ENCODE results near the gene PDE4DIP.
"Not testable (repeated sequence)": the region's sequence is repeated elsewhere in the genome, so short reads cannot be mapped to it uniquely, and the experiment has no call there.

The PDE4DIP gene

DNA sequence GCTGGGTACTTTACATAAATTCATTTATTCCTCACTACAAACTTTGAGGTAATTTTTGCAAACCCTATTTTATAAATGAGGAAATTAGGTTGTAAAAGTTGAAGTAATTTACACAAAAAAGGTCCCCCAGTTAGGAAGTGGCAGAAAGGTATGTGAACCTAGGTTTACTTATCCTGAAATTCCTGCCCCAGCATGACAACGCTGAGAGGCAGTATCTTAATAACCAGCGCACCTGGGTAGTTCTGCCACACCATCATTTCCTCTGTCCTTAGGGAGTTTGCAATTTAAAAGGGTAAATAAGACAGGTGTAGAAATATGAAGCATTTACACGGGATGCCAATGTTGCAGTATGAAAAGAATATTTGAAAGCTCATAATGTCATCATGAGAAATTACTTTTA is 79.6 kb downstream of the PDE4DIP start:
- DNase-seq, result not testable (repeated sequence)

DNA sequence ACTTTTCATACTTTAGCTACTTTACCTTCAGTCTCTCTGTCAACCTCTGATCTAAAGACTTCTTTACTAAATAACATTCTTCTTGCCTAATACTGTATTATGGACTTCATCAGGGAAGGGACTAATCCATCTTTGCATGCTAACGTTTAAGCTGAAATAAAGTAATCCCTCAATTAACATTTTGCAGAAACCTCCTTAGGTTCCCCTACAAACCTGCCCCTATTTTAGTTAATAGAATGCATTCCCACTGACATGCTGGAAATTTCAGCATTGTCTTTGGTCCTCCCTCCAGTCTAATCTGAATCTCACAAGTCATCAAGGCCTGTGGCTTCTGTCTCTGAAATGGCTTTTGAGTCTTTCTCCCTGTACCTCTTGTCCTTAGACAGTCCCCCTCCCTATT is 83.4 kb downstream of the PDE4DIP start:
- DNase-seq, result not testable (repeated sequence)

DNA sequence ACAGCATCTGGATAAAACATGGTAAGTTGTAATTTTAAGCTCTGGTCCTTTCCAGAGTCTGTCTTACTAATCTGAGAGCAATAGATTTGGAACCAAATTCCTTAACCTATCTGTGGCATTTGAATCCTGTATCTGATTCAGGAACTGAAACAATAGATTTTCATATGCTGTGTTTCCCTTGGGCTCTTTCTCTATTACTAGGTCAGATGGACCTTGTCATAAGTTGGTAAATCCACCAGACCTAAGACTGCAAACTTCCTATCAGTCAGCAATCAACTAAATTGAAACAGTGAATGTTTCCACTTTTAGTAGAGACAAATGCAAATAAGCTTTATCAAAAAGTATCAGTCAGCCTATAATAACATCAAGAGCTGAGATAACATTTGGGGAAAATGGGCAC is 85.0 kb downstream of the PDE4DIP start:
- DNase-seq, result peak in 1 of 4 experiments; percentile 0

DNA sequence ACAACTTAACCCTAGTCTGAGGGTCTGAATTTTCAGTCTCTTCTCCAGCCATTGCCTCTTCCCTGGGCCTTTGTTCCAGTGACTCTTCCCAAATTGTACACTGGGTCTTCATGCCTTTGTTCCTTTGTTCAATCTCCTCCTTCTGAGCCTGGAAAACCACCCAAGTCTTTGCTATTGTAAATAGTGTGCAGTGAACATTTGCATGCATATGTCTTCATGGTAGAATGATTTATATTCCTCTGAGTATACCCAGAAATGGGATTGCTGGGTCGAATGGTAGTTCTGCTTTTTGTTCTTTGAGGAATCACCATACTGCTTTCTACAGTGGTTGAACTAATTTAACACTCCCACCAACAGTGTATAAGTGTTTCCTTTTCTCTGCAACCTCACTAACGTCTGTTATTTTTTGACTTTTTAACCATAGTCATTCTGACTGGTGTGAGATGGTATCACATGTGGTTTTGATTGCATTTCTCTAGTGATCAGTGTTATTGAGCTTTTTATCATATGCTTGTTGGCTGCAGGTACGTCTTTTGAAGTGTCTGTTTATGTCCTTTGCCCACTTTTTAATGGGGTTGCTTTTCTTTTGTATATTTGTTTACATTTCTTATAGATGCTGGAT is 91.3 kb downstream of the PDE4DIP start:
- DNase-seq, result not testable (repeated sequence)

DNA sequence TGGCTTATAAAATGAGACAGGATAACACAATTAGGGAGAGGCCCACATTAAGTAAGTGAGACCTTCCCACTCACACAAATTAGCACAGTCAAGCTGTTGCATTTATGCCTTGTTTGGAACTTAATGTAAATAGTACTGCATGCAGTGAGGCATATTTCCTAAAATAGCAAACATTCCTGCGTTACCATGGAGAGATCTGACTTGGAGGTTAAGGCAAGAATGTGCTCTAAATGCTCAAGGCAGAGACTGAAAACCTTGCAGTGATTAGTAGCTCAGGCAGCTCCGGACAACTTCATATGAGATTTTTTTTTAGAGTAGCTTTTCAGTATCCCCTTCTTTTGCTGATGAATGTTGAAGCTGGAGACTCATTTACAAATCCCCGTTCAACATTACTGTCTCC is 98.7 kb downstream of the PDE4DIP start:
- DNase-seq, result not testable (repeated sequence)

DNA sequence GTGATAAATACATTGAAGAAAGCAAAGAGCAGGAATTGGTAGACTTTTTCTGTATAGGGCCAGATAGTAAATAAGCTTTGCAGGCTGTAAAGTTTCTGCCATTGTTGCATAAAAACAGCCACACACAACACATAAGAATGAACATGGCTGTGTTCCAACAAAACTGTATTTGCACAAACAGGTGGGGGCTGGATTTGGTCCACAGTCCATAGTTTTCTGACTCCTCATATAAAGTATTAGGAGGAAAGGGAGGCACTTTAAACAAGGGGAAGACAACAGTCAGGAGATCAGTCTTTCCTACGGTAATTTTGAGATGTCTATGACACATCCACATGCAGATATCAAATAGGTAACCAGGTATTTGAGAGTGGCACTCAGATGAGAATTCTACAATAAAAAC is 100.9 kb downstream of the PDE4DIP start:
- DNase-seq, result not testable (repeated sequence)

DNA sequence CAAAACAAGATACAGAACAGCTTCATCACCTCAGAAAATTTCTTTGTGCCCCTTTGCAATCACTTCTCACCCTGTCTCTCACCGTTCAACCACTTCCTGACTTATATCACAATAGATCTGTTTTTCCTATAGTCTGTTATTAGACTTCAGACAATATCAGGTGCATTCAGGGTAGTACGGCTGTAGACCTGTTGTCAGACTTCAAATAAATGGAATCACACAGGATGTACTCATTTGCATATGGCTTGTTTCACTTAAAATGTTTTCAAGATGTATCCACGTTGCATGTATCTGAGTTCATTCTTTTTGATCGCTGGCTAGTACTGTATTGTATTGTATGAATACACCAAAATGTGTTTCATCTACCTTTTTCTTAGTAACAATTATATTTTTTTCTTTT is 104.5 kb downstream of the PDE4DIP start:
- not testable (repeated sequence) for DNase-seq

DNA sequence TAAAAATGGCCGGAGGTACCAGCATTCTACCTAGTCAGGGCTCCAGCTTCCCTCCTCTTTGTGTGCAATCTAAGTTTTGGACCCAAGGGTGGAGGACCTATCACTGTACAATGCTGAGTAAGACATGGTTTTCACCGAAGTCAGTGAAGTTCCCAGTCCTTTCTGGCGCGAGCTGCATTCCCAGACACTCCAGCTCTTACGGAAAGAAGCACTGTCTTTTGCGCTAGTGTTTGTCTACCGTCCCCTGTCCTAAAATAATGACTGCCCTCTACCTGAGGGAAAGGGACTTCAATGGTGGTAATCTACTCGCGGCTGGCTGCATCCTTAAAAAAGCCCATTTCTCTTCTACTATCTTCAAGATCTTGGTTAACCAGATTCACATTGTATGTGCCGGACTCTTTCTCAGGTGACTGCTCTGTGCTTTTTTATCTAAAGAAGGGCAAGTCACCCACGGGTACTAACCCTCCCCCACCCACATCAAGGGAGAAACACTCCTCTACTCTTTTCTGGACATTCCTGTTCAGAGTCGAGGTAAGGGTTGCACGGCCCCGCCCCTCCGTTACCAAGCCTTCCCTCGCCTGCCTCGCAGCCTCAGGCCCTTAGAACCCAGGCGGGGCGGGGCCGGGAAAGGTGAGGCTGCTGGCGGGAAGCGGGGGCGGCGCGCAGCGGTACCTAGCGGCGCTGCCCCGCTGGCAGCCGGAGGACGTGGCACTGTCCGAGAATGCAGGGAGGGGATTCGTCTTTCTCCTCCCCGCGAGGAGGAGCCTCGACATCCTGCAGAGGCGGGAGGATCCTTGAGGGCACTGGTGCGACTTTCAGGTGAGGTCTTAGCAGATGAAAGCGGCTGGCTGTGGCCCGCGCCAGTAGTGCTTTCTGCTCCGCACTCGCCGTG is 107.4 kb downstream of the PDE4DIP start:
- DNase-seq, result peak; percentile 60 to 81 (median 68)

DNA sequence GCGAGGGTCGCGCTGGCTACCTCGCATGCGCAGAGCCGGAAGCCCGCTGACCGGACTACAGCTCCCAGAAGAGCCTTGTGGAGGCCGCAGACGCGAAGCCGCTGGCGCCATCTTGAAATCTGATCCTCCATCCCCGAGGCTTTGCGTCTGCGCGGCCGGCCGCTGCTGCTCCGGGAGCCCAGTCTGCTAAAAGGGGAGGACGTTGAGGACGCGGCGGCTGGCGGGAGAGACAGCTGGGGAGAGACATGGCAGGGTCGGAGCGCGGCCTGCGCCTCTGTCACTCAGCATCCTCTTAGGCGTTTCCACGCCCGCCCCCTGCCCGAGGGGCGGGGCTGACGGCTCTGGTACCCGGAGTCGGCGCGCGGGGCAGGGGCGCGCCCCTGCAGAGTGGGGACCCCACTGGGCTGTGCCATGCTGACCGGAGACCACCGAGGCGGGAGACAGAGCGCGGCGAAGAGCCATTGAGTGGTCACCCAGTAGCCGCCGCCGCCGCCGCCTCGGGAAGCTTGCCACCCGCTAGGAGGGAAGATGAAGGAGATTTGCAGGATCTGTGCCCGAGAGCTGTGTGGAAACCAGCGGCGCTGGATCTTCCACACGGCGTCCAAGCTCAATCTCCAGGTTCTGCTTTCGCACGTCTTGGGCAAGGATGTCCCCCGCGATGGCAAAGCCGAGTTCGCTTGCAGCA is 108.2 kb downstream of the PDE4DIP start:
- DNase-seq, result not testable (repeated sequence)

DNA sequence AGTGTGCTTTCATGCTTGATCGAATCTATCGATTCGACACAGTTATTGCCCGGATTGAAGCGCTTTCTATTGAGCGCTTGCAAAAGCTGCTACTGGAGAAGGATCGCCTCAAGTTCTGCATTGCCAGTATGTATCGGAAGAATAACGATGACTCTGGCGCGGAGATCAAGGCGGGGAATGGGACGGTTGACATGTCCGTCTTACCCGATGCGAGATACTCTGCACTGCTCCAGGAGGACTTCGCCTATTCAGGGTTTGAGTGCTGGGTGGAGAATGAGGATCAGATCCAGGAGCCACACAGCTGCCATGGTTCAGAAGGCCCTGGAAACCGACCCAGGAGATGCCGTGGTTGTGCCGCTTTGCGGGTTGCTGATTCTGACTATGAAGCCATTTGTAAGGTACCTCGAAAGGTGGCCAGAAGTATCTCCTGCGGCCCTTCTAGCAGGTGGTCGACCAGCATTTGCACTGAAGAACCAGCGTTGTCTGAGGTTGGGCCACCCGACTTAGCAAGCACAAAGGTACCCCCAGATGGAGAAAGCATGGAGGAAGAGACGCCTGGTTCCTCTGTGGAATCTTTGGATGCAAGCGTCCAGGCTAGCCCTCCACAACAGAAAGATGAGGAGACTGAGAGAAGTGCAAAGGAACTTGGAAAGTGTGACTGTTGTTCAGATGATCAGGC is 108.8 kb downstream of the PDE4DIP start:
- peak; percentile 1 to 21 (median 8) for DNase-seq

DNA sequence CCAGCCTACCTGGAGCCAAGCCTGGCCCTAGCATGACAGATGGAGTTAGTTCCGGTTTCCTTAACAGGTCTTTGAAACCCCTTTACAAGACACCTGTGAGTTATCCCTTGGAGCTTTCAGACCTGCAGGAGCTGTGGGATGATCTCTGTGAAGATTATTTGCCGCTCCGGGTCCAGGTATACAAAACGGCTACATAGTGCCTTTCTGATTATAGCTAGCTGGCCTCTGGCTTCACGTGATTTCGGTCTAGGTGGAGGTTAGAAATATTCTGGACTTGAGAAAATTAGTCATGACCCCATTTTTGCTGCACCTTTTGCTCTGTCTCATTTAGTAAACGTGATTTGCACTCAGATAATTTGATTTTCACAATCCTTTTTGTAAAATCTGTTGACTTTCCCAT is 109.5 kb downstream of the PDE4DIP start:
- not testable (repeated sequence) for DNase-seq

DNA sequence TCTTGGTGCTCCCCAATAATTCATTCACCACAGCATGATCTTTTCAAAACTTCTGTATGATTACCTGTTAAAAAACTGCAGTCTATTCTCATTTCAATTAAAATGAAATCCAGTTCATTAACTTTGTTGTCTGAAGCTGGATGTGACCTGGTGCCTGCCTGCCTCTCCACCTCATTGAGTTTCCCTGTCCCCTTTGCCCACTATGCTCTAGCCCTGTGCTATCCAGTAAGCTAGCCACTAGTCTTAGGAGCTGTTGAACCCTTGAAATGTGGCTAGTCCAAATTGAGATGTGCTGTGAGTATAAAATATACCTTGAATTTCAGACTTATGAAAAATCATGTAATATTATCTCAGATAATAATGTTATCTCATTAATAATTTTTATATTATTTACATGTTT is 114.1 kb downstream of the PDE4DIP start:
- not testable (repeated sequence) for DNase-seq

DNA sequence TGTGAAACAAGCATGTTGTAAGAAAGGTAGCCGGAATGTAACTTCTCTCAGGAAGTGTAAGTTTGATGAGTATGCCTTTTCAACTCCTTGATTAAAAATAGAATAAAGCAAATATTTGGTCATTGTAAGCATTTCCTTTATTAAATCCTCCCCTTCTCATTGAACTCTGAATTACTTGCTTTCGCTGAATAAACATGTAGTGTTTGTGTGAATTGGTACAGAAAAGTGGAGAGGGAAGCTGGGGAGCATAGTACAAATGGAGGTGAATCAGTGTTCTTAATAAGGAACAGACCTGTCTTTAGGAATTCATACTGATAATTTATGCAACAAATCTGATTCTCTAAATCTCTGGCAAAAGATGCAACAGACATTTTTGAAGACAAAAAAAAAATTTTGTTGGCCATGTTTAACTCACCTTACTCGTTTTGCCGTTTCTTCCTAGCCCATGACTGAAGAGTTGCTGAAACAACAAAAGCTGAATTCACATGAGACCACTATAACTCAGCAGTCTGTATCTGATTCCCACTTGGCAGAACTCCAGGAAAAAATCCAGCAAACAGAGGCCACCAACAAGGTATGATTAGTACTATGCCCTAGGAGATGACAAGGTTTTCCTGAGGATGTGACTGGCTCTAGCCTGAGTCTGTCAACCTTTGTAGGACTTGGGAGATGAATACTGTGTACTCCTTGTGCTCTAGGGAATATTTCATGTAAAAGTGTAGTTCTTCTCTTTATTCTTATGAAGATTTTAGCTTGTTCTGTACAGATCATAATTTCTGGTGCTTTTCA is 116.2 kb downstream of the PDE4DIP start:
- DNase-seq, result not testable (repeated sequence)

DNA sequence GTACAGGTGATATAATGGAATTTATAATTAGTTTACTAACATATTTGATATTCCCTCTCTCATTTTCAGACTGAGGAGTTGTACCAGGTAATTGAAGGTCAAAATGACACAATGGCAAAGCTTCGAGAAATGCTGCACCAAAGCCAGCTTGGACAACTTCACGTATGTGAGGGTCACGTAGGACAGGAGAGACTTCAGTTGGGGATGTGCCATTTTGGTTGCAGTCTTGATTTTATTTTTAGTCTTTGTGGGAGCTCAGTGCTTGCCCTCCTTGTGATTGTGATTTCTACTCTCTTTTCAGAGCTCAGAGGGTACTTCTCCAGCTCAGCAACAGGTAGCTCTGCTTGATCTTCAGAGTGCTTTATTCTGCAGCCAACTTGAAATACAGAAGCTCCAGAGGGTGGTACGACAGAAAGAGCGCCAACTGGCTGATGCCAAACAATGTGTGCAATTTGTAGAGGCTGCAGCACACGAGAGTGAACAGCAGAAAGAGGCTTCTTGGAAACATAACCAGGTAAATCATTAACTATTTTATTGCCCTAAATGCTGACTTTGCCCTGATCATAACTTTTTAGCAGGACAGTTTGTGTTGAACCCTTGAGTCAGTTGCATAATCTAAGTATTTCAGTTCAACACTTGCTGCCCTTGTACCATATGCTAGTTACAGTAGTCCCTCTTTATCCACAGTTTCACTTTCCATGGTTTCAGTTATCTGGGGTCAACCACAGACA is 118.1 kb downstream of the PDE4DIP start:
- not testable (repeated sequence) for DNase-seq

DNA sequence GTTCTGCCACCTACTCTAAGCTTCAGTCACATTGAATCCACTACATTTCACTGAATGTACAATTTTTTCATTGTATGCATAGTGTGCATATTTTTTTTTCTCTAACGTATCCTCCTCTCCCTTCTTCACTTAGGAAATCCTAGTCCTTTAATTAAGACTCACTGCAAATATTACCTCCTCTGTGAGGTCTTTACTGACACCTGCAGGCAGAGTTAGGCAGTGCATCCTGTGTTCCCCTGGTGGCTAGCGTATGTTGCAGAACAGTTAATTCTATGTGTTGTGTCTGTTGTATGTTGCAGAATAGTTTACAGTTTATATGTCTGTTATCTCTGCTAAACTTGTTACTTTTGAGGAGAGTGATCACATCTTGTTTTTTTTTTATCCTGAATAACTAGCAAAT is 121.9 kb downstream of the PDE4DIP start:
- not testable (repeated sequence) for DNase-seq

DNA sequence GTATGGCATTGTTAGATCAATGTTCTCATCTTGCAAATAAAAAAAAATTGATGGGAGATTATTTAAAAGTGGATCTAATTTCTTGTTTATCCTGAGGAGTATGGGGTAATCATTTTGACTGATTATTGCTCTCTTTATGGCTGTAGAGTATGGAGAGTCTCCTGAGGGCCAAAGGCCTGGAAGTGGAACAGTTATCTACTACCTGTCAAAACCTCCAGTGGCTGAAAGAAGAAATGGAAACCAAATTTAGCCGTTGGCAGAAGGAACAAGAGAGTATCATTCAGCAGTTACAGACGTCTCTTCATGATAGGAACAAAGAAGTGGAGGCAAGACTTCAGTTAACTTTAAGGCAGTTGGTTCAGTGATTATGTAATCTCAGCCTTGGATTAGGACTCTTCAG is 123.4 kb downstream of the PDE4DIP start:
- DNase-seq, result not testable (repeated sequence)

DNA sequence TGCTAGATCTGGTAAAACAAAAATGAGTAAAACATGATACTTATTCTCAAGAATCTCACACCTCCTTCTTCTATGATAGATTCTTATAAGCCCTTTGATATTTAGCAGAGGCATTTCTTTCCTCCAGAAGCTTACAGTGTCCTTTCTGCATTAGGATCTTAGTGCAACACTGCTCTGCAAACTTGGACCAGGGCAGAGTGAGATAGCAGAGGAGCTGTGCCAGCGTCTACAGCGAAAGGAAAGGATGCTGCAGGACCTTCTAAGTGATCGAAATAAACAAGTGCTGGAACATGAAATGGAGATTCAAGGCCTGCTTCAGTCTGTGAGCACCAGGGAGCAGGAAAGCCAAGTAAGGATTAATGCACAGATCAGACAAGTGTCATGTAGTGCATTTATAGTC is 124.5 kb downstream of the PDE4DIP start:
- not testable (repeated sequence) for DNase-seq

DNA sequence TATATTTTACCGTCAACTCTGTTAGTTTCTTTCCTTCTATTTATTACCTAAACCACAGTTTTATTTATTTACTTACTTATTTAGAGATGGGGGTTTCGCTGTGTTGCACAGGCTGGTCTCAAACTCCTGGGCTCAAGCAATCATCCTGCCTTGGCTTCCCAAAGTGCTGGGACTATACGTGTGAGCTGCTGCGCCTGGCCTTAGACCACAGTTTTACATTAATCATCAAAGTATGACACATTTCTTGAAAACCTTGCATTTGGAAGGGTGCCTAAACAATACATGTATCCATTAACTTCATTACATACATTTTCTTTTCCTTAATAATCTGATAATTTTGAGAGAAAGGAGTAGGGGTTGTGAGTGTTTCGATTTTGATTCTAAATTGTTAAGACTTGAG is 124.9 kb downstream of the PDE4DIP start:
- DNase-seq, result not testable (repeated sequence)

DNA sequence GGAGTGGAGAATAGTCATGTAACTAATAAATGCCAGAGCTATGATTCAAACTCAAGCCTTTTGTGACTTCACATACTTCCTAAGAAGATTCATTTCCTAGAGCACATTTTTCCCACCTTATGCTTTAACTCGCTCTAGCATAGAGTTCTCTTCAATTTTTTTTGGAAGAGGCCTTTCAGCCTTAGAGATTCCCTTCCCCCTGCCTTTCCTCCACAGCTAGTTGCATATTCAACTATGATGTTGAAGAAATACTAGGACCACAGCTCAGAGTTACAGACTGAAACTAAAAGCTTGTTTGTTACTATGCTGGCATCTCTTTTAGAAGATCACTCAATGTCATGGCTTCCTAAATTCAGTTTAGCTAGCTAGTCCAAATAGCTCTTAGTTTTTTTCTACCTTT is 131.2 kb downstream of the PDE4DIP start:
- DNase-seq, result peak in 1 of 4 experiments; percentile 4

DNA sequence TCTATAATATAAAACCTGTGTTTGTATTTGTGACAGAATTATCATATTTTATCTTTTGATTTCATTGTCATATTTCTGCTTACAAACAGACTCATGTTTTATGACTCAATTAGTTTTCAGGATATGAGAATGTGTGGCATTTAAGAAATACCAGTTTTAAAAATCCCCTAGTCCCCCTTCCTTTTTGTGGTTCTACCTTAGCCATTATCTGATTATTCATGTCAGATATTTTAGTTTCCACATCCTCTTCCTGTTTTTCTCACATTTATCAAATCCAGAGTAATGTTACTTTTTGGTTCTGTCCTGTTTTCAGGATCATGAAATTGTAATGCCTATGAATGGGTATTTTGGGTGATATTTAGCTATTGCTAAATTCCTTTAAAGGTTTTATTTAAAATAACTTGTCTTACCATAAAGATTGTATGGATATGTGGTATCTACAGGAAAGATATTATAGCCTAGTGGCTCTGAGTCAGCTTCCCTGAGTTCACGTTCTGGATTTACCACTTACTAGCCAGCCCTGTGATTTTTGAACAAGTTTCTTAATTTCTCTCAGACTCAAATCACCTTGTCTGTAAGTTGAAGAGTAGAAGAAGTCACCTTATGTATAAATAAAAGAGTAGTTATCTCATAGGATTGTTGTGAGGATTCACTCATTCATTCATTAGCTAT is 131.8 kb downstream of the PDE4DIP start:
- peak in 1 of 4 experiments; percentile 14 for DNase-seq
